Astrocyte of the cerebellum (primary cell): ENCODE measurements around the gene JKAMP.

ENCODE experiments used
- DNase-seq: peaks from one replicate; pipeline ENCODE4 v3.0.0-alpha.2; 2011; ENCODE audit warnings: low read depth
- H3K4me3 ChIP-seq: 2 replicates; pipeline ENCODE4 v1.5.1; 2011; ENCODE audit warnings: mild to moderate bottlenecking, low read depth, low read length, moderate library complexity
- in situ Hi-C: cut with HindIII; loops from 2 replicates; pipeline ENCODE4 v1.10.0; 2017; ENCODE audit warnings: low sequenced_read_pairs
- TF ChIP-seq, protein P1 (sequence below): IDR thresholded peaks from 2 replicates; pipeline ENCODE4 v1.5.1; 2012; ENCODE audit warnings: low read length, low read depth, moderate library complexity, mild to moderate bottlenecking; ENCODE audit errors: missing control alignments

JKAMP gene

DNA sequence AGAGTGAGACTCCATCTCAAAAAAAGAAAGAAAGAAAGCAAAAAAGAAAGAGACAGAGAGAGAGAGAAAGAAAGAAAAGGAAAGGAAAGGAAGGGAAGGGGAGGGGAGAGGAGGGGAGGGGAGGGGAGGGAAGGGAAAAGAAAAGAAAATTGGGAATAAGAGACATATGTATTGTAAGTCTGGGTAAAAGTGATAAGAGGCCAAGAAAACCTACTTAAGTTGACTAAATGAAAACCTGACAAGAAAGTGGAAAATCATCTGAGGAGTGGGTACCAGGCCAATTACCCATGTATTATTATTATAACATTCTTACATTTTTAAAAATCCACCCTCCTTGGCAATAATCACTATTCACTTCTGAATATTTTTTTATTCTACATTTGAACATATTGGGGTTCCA is 46.0 kb downstream of the JKAMP start:
- TF ChIP-seq, protein P1, sequence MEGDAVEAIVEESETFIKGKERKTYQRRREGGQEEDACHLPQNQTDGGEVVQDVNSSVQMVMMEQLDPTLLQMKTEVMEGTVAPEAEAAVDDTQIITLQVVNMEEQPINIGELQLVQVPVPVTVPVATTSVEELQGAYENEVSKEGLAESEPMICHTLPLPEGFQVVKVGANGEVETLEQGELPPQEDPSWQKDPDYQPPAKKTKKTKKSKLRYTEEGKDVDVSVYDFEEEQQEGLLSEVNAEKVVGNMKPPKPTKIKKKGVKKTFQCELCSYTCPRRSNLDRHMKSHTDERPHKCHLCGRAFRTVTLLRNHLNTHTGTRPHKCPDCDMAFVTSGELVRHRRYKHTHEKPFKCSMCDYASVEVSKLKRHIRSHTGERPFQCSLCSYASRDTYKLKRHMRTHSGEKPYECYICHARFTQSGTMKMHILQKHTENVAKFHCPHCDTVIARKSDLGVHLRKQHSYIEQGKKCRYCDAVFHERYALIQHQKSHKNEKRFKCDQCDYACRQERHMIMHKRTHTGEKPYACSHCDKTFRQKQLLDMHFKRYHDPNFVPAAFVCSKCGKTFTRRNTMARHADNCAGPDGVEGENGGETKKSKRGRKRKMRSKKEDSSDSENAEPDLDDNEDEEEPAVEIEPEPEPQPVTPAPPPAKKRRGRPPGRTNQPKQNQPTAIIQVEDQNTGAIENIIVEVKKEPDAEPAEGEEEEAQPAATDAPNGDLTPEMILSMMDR: no peak
- H3K4me3 ChIP-seq: no peak overlapping the region
- DNase-seq: no peak
- in situ Hi-C loops: no loop called here

DNA sequence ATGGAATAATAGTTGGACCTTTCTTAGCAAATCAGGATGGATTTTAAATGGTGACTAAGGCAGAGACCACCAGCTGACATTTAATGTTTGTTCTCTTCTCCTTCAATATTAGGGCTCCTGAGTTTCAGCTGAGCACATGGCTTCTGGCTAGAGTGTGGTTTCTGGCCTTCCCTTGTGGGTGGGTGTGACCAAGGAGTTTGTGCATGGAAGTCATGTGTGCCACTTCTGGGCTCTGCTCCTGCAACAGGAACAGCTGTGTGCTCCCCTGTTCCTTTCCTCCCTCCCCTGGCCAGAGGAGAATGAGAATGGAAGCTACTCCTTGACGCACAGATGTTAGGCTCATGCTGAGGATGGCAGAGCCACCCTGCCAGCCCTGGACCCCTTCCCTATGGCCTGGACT is 48.1 kb downstream of the JKAMP start:
- in situ Hi-C loops: no loop called here
- DNase-seq: no peak
- TF ChIP-seq, protein P1: no peak
- no peak overlapping the region for H3K4me3 ChIP-seq

DNA sequence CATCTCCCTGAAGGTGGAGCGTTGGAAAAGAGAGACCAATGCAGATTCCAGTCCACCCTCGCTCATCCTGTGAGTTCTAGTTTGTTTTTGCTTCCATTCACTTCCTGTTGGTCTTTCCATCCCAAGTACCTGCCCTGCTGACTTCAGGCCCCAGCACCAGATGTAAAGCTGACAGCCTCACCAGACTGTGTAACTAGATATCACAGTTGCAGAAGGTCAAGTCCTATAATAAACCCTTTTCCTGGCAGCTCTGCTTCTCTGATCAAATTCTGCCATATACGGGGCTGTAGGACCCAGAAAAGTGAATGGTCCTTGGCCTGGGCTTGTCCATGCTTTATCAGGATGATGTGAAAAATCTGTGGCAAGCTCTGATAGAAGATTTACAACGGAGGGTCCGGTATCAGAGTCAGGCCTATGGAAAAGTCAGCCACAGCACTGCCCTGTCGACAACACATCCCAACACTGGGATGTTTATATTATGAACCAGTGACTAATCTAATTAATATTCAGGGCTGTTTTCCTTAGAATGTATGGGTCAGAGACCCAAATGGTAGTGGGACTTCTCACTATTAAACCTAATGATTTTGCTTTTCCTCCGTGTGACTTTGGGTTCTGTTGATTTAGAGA is 50.2 kb downstream of the JKAMP start:
- TF ChIP-seq, protein P1: no peak
- in situ Hi-C loops: no loop called here
- DNase-seq: no peak
- no peak overlapping the region for H3K4me3 ChIP-seq

DNA sequence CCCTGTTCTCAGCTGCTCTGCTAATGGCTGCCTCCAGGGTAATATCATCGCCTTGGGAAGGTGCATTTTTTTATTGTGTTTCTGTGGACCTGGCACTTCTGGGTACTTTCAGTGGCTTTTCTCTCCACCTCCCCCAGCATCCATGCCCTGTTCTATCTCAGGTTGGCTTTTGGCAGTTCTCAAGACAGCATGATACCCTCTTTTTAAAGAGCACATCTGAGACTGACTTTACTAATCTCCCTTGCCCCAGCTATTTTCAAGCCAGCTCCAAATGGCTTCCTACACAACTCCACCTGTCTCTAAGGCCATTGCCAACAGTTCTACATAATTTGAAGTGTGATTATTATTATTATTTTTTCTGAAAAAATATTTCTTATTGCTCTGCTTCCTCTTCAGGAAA is 53.2 kb downstream of the JKAMP start:
- H3K4me3 ChIP-seq: no peak overlapping the region
- TF ChIP-seq, protein P1: no peak
- in situ Hi-C loops: no loop called here
- no peak for DNase-seq

DNA sequence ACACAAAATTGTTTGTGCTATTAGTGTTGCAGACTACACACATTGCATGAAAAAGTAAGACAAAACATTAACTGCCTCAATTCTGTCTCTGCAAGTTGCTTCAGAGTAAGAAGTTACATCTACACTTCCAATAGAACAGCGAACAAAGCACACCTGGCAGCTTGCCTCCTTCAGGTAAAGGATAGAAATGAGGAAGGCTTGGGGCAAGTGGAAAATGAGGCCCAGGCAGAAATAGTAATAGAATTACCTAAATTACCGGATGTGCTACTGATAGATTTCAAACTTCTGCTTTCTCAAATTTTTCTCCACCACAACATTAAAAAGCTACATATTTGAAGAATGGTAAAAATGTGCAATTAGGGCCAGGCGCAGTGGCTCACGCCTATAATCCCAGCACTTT is 54.6 kb downstream of the JKAMP start:
- TF ChIP-seq, protein P1: no peak
- H3K4me3 ChIP-seq: no peak overlapping the region
- in situ Hi-C loops: no loop called here
- DNase-seq: no peak

DNA sequence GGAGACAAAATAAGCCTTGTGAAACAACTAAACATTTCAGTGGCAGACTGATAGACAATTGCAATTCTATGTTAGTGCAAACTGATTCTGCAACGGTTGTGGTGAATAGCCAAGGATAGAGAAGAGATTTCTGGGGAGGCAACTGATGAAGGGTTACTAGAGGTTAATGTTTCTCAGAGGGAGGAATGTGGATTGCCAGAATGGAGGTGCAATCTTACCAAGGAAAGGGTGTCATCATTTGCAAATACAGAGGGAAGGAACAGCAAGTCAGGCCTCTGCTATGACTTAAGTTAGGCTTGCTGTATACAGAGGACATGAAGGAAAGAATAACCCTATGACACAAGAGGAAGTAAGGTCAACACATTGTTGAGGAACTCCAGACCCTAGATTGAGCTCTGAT is 56.5 kb downstream of the JKAMP start:
- DNase-seq: no peak
- in situ Hi-C loops: no loop called here
- H3K4me3 ChIP-seq: no peak overlapping the region
- TF ChIP-seq, protein P1: no peak

DNA sequence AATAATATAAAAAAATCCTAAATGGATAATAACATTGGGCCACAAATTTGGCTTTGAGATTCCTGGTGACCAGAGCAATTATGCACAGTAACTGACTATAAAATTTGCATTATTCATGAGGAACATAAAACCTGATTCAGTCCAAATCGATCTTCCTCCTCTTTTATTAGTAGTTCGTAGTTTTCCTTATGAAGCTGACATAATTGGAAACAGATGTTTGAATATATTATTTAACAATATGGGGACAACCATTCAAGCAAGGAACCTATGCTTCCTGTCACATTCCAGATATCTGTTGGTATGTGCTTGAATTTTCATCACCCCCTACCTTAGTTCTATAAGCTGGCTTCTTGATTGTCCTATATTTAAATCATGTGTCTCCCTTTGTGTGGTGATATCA is 57.4 kb downstream of the JKAMP start:
- TF ChIP-seq, protein P1: no peak
- no peak overlapping the region for H3K4me3 ChIP-seq
- in situ Hi-C loops: no loop called here
- no peak for DNase-seq
